Stimulated activated CD8-positive, alpha-beta memory T cell treated with anti-CD3 and anti-CD28 coated beads, Interleukin-15, amount 100 ng/mL, for 1 hour (primary cell): ENCODE measurements around the gene PTN.
"Not testable (repeated sequence)": the region's sequence is repeated elsewhere in the genome, so short reads cannot be mapped to it uniquely, and the experiment has no call there.

Source experiments
- DNase-seq: peaks from one replicate; pipeline ENCODE4 v3.0.0-alpha.2; 2020; ENCODE audit warnings: low read depth

PTN gene

DNA sequence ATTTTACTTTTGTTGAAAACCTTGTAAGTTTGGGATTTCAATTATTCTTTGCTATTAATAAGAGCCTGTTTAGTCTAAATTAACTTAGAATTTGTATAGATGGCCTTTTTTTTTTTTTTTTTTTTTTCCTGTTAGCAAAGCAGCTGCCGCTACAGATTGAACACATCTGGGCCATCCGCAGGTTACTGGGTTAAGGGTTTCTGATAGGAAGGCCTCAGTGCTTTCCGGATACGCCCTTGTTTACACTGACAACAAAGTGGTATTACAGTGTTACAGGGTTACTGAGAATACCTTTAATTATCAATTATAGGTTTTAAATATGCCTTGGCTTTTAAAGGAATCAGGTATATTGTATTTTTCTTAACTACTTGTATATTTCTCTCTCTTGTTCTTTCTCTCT lies 76.8 kb downstream of the PTN start:
- DNase-seq: no peak

DNA sequence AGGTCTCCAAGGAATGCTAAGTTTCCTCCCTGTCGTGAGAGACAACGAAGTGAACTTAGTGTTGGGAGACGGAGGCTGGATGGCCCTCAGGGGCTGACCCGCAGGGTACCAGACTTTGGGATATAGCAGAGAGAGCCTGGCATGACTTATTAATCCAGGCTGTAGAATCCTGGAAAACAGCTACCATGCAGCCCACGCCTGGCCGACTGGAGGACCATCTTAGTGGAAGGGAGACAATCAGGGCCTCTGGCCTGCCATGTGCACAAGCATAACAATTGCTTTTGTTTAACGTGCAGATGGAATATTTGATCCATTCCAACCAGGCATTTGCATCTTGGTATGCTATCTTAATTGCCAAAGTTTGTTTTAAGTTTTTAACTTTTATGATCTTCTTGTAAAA lies 78.1 kb downstream of the PTN start:
- DNase-seq: not testable (repeated sequence)

DNA sequence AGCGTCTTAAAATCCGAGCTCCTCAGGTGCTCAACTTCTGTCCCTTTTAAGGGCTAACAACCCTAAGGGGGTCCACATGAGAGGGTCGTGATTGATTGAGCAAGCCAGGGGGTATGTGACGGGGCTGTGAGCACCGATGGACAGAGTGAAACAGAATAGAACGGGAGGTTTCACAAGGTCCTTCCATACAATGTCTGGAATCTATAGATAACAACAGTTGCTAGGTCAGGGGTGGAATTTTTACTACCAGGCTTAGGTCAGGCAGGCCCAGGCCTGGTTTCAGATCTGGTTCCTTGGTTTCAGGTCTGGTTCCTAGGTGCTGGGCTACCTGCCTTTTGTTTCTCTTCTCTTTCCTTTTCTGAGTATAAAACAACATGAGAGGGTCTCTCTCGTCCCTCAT lies 80.9 kb downstream of the PTN start:
- no peak for DNase-seq

DNA sequence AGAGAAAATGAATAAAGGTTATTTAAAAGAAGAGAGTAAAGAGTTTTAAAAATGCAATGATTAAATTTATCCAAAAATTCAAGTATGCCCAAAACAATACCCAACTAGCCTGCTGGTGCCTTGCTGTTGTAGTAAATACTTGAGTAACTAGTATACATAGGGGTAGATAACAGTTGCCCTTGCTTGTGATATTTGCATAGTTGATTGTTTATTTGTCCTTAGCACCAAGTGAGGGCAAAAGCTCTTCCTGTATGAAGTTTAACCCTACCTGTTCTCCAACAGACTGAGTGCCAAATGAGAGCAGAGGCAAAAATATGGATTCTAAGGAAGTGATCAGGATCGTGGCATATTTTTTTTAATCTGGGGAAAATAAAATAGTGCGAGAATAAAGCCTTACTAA lies 85.0 kb downstream of the PTN start:
- no peak for DNase-seq

DNA sequence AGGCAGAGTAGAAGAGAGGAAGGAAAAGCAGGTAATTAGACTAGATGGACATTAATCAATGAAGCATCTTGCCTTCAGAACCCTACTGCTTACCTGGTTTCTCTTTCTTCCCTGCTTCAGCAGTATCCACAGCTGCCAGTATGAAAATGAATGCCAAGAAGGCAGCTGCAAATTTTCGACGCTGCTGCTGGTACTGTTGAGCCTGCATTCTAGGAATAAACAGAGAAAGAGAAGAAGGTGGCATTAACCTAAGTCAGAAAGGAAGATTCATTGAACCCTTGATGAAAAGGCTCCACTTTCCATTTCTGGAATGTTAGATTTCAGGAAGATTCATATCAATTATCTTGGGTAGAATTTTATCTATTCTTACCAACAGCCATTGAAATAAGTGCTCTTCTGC lies 88.8 kb downstream of the PTN start:
- no peak for DNase-seq

DNA sequence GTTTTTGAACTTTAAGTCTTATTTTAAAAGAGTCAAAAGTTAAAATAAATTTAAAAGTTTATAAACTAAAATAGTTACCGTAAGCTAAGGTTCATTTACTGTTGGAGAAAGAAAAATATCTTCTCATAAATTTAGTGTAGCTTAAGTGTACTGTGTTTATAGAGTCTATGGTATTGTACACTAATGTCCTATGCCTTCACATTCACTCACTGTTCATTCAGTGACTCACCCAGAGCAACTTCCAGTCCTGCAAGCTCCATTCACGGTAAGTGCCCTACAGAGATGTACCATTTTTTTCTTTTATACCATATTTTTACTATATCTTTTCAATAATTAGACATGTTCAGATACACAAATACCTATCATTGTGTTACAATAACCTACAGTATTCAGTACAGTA lies 97.6 kb downstream of the PTN start:
- DNase-seq: no peak

DNA sequence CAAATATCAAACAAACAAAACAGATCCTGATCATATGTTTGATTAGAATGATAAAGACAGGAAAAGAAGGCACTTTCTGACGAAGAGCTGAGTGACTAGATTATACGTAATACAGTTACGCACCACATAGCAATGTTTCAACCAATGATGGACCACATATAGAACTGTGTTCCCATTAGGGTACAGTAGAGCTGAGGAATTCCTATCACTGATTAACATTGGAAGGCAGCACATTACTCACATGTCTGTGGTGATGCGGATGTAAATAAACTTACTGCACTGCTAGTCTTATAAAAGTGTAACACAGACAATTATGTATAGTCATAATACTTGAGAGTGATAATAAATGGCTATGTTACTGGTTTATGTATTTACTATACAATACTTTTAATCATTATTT lies 98.3 kb downstream of the PTN start:
- DNase-seq: no peak

GRCh38 chr7:137243741-137244140 lies 99.8 kb downstream of the PTN start:
- DNase-seq: no peak

- DNase-seq: no peak
Measured at GRCh38 chr7:137242616-137243015, 100.9 kb downstream of the PTN start.

DNA sequence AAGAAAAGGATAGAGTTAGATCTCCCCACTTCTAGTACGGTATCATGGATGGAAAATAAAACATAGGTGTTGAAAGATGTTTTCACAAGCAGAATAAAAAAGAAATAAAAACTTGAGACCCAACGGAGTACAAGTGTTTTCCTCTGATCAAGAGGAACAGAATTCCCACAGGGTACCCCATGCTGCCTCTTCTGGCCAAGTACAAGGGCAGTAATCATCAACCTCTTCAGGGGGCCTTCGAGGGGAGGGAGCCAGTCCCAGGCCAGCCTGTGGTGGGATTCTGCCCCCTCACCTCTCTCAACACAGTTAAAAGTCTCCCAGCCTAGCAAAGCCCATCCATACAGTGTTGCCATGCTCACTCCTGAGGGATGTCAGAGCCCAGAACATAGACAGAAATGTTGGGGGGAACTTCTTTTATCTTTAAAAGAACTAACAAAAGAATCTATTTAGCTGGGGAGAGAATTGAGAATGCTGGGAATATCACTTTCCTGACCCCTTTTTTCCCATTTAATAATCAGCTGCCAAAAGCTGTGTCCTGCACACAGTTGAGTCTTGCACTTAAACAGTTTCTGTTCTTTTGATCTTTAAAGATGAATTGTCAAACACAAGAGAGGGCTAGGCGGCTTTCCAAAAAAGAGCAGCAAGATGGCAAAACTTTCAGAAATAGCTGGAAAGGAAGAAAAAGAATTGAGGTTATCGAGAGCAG lies 101.7 kb downstream of the PTN start:
- DNase-seq: no peak

DNA sequence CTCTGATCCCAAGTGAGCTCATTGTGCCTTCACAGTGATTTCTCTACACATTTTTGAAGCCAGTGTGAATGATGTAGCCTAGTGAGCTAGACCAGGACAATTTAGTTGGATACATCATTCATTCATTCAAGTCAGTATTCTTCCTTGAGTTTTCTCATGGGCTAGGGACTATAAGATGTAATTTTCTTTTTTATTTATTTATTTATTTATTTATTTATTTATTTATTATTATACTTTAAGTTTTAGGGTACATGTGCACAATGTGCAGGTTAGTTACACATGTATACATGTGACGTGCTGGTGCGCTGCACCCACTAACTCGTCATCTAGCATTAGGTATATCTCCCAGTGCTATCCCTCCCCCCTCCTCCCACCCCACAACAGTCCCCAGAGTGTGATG lies 104.3 kb downstream of the PTN start:
- not testable (repeated sequence) for DNase-seq

DNA sequence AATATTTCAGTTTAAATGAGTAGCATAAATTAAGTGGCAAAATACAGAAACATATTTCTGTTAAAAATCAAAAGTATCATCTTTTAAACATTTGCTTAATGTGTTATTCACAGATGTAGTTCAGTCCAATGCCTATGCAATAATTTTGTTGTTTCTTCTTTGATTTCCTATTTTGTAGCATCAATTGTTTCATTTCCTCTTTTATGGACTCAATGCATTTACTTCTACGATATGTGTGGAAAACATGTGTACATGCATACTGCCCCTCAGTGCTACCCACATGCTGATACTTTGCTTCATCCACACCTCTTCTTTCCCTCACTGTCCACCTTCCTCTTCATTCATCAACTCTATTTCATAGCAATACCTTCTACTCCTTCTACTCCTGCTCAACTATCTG lies 108.1 kb downstream of the PTN start:
- DNase-seq: no peak

- DNase-seq: no peak
Measured at GRCh38 chr7:137231167-137231566, 112.4 kb downstream of the PTN start.

GRCh38 chr7:137221467-137221866 lies 122.1 kb downstream of the PTN start:
- DNase-seq: no peak

- DNase-seq: no peak
Measured at GRCh38 chr7:137213744-137214143, 129.8 kb downstream of the PTN start.

GRCh38 chr7:137209151-137209817 lies 134.2 kb downstream of the PTN start:
- no peak for DNase-seq

GRCh38 chr7:137206770-137207169 lies 136.8 kb downstream of the PTN start:
- DNase-seq: no peak

DNA sequence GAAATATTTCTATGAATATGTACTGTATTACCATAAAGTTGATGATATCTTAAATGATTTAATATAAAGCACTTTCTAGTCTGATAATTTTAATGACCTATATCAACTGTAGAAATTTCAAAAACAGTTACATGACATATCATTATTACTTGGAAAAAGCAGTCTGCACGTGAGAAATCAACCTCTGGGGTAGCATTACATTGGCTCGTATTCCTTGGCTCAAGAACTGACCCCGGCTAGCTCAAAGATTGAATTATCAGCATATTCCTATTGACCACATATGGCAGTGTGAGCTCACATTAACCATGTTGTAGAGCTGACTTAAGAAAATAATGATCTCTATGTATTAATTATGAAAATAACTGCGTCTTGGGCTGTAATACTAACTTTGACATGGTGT lies 139.3 kb downstream of the PTN start:
- no peak for DNase-seq

- DNase-seq: no peak
Measured at GRCh38 chr7:137203351-137203750, 140.2 kb downstream of the PTN start.

DNA sequence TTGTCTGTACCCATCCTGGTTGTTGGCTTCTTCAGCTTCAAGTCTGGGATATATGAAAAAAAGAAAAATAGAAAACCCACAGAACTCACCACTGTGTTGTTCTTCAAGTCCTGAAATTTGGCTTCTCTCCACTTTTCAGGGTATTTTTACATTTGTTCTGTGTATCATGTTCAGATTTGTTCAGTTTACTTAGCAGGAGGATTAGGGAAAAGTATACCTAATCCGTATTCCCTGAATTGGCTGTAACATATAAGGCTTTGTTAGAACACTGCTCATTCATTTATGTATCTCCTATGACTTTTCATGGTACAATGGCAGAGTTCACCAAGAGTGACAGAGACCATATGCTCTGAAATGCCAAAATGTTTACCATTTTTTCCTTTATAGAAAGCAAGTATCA lies 146.9 kb downstream of the PTN start:
- DNase-seq: no peak

DNA sequence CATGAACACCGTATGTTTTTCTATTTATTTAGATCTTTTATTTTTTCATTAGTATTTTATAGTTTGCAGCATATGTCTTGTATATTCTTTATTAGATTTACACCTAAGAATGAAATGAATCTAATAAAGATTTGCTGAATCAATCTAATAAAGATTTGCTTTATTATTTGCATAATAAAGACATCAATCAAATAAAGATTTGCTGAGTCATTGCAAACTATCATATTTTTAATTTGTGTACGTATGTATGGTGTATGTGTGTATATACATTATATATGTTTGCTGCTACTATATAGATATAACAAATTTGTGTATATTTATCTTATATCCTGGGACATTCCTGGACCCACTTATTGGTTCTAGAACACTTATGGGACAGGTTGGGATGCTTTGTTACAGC lies 147.5 kb downstream of the PTN start:
- DNase-seq: no peak

- DNase-seq: not testable (repeated sequence)
Measured at GRCh38 chr7:137181619-137182018, 161.9 kb downstream of the PTN start.
